GM12875 (cell line): ENCODE measurements around the gene SECTM1.
A peak's percentile ranks its signal among the peaks of the same experiment; 100 is the strongest.

Experiments
- H3K4me3 ChIP-seq: one replicate; pipeline ENCODE4 v1.5.1; 2011; ENCODE audit warnings: low read depth, low read length, control low read depth
- CTCF ChIP-seq: IDR thresholded peaks from 2 replicates; pipeline ENCODE4 v1.5.1; 2011; ENCODE audit warnings: low read depth, mild to moderate bottlenecking, control low read depth, inconsistent platforms, low read length, moderate library complexity, borderline replicate concordance; ENCODE audit not compliant: insufficient read depth

SECTM1 gene

GRCh38 chr17:82302991-82303943 is 30.3 kb downstream of the SECTM1 start:
- no peak for TF ChIP-seq CTCF
- H3K4me3 ChIP-seq: no peak overlapping the region

- TF ChIP-seq CTCF: no peak
- no peak overlapping the region for H3K4me3 ChIP-seq
Observed at GRCh38 chr17:82302568-82302963, 31.0 kb downstream of the SECTM1 start.

GRCh38 chr17:82301916-82302567 is 31.5 kb downstream of the SECTM1 start:
- TF ChIP-seq CTCF: no peak
- H3K4me3 ChIP-seq: no peak overlapping the region

GRCh38 chr17:82301300-82301915 is 32.2 kb downstream of the SECTM1 start:
- TF ChIP-seq CTCF: no peak
- H3K4me3 ChIP-seq: no peak overlapping the region

GRCh38 chr17:82300707-82301270 is 32.8 kb downstream of the SECTM1 start:
- H3K4me3 ChIP-seq: no peak overlapping the region

GRCh38 chr17:82300228-82300627 is 33.3 kb downstream of the SECTM1 start:
- no peak overlapping the region for H3K4me3 ChIP-seq
- TF ChIP-seq CTCF: no peak

More at GRCh38 chr17:82300707-82301270, 32.8 kb downstream of the SECTM1 start:
- TF ChIP-seq CTCF: peak; percentile 80
